ENCODE measurements around the gene USH2A. TPM values are rescaled to one million over a fixed set of nuclear protein-coding genes. Genes with fewer than 3 reads are reported as not detected.

USH2A gene
- polyA plus RNA-seq, 2 of the 4 experiments (the other 2 are of a cell fraction), result not detected

DNA sequence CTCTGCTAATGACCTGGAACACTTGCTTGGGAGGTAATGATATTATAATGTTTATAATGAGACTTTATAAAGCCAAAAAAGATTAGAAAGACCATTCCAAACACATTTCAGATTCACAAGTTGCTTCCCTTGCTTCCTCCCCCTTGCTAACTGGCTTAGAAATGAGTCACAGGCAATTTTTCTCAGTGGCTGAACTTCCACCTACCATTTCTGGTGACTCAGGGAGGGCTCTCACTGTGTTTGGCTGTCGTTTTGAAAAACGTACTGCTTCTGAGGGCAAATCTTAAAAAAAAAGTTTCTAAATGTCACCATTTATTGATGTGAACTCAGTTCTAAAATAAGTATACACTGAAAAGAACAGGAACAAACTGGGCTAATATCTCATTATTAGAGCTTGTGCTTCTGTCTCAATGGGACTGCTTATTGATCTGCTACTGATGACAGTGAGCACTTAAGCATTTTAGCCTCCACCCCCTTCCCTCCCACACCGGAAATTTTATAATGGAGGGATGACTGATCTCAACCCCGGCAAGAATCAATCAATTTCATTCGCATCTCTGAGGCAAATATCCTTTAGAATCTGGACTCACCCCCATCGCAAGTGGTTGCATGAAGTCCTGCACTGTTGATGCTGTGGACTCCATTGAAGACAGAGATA lies 577.9 kb downstream of the USH2A start:
- 5% methylated on average over 6 of the region's 6 CpGs for WGBS (ENCODE audit: missing lambda C conversion rate)
- Histone ChIP-seq H3K9me3 (no peaks in the 10 kb centered on the region), H3K27ac (no peak overlapping the region), H3K4me3 (no peak overlapping the region), H3K4me2 (0 out of 3 replicates have a peak overlapping the region, but pooled peaks have one; percentile 21), H3K4me1 (no peaks in the 10 kb centered on the region)
- CTCF ChIA-PET, result no interaction called here
- ATAC-seq (peak; percentile 38 to 50; a peak in 1 of 6 replicates), DNase-seq (ENCODE audit: low read depth in 1 of 2, low spot score in 1 of 2) (no peak), FAIRE-seq (no peak)
- POLR2A ChIA-PET, result no interaction called here
- TF ChIP-seq ESRRA (IDR thresholded peaks at IDR 0.05; ENCODE audit: borderline replicate concordance, low read length), result no peak
- TF ChIP-seq HOXB5 (CRISPR knock-in tag; IDR thresholded peaks at IDR 0.05), result no peak
- no peak for TF ChIP-seq FOXS1 (CRISPR knock-in tag; IDR thresholded peaks at IDR 0.05)
- TF ChIP-seq HDAC2 (IDR thresholded peaks at IDR 0.05), result no peak
- TF ChIP-seq CHD2 (IDR thresholded peaks at IDR 0.05; ENCODE audit: low read length, partially characterized antibody), result no peak
- TF ChIP-seq, protein P1, sequence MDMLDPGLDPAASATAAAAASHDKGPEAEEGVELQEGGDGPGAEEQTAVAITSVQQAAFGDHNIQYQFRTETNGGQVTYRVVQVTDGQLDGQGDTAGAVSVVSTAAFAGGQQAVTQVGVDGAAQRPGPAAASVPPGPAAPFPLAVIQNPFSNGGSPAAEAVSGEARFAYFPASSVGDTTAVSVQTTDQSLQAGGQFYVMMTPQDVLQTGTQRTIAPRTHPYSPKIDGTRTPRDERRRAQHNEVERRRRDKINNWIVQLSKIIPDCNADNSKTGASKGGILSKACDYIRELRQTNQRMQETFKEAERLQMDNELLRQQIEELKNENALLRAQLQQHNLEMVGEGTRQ (IDR thresholded peaks at IDR 0.05), result no peak
- no peak for TF ChIP-seq EHMT2 (IDR thresholded peaks at IDR 0.05; ENCODE audit: low read depth)

DNA sequence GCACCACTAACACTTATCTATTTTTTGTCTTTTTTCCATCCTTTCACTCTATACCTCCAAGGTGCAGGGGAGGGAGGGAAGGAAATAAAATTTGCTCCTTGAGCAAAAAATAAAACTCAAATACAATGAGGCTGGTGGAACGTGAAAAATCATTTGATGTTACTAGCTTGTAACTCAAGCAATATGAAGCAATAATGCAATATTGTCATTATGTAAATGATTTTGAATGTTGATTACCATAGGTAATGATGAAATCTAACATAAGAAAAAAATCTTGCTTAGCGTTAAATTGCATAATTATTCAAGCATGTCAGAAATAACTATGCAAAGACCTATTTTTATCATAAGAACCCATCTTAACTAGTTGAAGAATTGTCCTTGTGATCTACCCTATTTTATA lies 578.5 kb downstream of the USH2A start:
- ChIA-PET CTCF (no interaction called here), POLR2A (no interaction called here)
- Histone ChIP-seq H3K9me3 (no peaks in the 10 kb centered on the region), H3K4me2 (no peak overlapping the region), H3K4me1 (no peaks in the 10 kb centered on the region), H3K4me3 (no peak overlapping the region), H3K27ac (no peak overlapping the region)
- ATAC-seq (no peak), FAIRE-seq (no peak), DNase-seq (ENCODE audit: low read depth in 1 of 2, low spot score in 1 of 2) (no peak)
- TF ChIP-seq EP300 (IDR thresholded peaks at IDR 0.05), result no peak
- TF ChIP-seq, protein P2, sequence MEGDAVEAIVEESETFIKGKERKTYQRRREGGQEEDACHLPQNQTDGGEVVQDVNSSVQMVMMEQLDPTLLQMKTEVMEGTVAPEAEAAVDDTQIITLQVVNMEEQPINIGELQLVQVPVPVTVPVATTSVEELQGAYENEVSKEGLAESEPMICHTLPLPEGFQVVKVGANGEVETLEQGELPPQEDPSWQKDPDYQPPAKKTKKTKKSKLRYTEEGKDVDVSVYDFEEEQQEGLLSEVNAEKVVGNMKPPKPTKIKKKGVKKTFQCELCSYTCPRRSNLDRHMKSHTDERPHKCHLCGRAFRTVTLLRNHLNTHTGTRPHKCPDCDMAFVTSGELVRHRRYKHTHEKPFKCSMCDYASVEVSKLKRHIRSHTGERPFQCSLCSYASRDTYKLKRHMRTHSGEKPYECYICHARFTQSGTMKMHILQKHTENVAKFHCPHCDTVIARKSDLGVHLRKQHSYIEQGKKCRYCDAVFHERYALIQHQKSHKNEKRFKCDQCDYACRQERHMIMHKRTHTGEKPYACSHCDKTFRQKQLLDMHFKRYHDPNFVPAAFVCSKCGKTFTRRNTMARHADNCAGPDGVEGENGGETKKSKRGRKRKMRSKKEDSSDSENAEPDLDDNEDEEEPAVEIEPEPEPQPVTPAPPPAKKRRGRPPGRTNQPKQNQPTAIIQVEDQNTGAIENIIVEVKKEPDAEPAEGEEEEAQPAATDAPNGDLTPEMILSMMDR (IDR thresholded peaks at IDR 0.05), result no peak
- no peak for TF ChIP-seq FOSB (CRISPR knock-in tag; IDR thresholded peaks at IDR 0.05)
- TF ChIP-seq JUNB (IDR thresholded peaks at IDR 0.05), result no peak
- no peak for TF ChIP-seq CHD4 (IDR thresholded peaks at IDR 0.05; ENCODE audit: borderline replicate concordance)
- no peak for TF ChIP-seq KDM1A (IDR thresholded peaks at IDR 0.05; ENCODE audit: low read depth)
- WGBS (ENCODE audit: missing lambda C conversion rate), result 12% methylated on average over 2 of the region's 2 CpGs

- Histone ChIP-seq H3K27ac (no peak overlapping the region), H3K4me3 (no peak overlapping the region), H3K9me3 (no peaks in the 10 kb centered on the region), H3K4me2 (no peak overlapping the region), H3K4me1 (no peaks in the 10 kb centered on the region)
- POLR2A ChIA-PET, result no interaction called here
- WGBS (ENCODE audit: missing lambda C conversion rate), result 9% methylated on average over 4 of the region's 4 CpGs
- CTCF ChIA-PET, result no interaction called here
- DNase-seq (ENCODE audit: low read depth in 1 of 2, low spot score in 1 of 2), result no peak
- no peak for ATAC-seq
- FAIRE-seq, result no peak
- TF ChIP-seq, protein P3, sequence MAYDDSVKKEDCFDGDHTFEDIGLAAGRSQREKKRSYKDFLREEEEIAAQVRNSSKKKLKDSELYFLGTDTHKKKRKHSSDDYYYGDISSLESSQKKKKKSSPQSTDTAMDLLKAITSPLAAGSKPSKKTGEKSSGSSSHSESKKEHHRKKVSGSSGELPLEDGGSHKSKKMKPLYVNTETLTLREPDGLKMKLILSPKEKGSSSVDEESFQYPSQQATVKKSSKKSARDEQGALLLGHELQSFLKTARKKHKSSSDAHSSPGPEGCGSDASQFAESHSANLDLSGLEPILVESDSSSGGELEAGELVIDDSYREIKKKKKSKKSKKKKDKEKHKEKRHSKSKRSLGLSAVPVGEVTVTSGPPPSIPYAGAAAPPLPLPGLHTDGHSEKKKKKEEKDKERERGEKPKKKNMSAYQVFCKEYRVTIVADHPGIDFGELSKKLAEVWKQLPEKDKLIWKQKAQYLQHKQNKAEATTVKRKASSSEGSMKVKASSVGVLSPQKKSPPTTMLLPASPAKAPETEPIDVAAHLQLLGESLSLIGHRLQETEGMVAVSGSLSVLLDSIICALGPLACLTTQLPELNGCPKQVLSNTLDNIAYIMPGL (CRISPR knock-in tag; IDR thresholded peaks at IDR 0.05; ENCODE audit: borderline replicate concordance), result no peak
- TF ChIP-seq TFCP2L1 (CRISPR knock-in tag; IDR thresholded peaks at IDR 0.05) (no peak), EP300 (IDR thresholded peaks at IDR 0.05) (no peak), CHD4 (IDR thresholded peaks at IDR 0.05; ENCODE audit: borderline replicate concordance) (no peak), RARB (CRISPR knock-in tag; IDR thresholded peaks at IDR 0.05) (no peak), HOXB5 (CRISPR knock-in tag; IDR thresholded peaks at IDR 0.05) (no peak), MYC (IDR thresholded peaks at IDR 0.05; ENCODE audit: borderline replicate concordance, low read length) (no peak), POLR2AphosphoS2 (conservative IDR thresholded peaks at IDR 0.05; ENCODE audit: low read length) (no peak), CBX8 (IDR thresholded peaks at IDR 0.05) (no peak), ZSCAN20 (CRISPR knock-in tag; IDR thresholded peaks at IDR 0.05) (no peak), SMC3 (IDR thresholded peaks at IDR 0.05) (no peak), MAX (IDR thresholded peaks at IDR 0.05) (no peak), CEBPB (IDR thresholded peaks at IDR 0.05) (no peak), FOSB (CRISPR knock-in tag; IDR thresholded peaks at IDR 0.05) (no peak), JUN (IDR thresholded peaks at IDR 0.05) (no peak)
- TF ChIP-seq, protein P4, sequence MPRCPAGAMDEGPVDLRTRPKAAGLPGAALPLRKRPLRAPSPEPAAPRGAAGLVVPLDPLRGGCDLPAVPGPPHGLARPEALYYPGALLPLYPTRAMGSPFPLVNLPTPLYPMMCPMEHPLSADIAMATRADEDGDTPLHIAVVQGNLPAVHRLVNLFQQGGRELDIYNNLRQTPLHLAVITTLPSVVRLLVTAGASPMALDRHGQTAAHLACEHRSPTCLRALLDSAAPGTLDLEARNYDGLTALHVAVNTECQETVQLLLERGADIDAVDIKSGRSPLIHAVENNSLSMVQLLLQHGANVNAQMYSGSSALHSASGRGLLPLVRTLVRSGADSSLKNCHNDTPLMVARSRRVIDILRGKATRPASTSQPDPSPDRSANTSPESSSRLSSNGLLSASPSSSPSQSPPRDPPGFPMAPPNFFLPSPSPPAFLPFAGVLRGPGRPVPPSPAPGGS (IDR thresholded peaks at IDR 0.05), result no peak
- TF ChIP-seq, protein P5, sequence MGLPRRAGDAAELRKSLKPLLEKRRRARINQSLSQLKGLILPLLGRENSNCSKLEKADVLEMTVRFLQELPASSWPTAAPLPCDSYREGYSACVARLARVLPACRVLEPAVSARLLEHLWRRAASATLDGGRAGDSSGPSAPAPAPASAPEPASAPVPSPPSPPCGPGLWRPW (IDR thresholded peaks at IDR 0.05), result no peak
- TF ChIP-seq, protein P1 (IDR thresholded peaks at IDR 0.05), result no peak
- TF ChIP-seq, protein P6, sequence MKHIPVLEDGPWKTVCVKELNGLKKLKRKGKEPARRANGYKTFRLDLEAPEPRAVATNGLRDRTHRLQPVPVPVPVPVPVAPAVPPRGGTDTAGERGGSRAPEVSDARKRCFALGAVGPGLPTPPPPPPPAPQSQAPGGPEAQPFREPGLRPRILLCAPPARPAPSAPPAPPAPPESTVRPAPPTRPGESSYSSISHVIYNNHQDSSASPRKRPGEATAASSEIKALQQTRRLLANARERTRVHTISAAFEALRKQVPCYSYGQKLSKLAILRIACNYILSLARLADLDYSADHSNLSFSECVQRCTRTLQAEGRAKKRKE (CRISPR knock-in tag; IDR thresholded peaks at IDR 0.05; ENCODE audit: low read depth), result no peak
Measured at GRCh38 chr1:215844266-215844665, 579.0 kb downstream of the USH2A start.
